IMR-90 (cell line): ENCODE data around the gene GSTK1. TPM values are rescaled to one million over a fixed set of nuclear protein-coding genes. Genes with fewer than 3 reads are reported as not detected.

ENCODE experiments used
- ATAC-seq: fragments of 200-7000 bp; cut with Tn5 transposase; 2 replicates; pipeline ENCODE4 v1.9.1; 2020; ENCODE audit warnings: low read depth, mild to moderate bottlenecking, moderate library complexity
- BruUV-seq: library from RNA; stranded (reverse); fragments of 400-500 nt; replicated peaks from 2 replicates; lab custom pipeline; 2021; lab: Mats Ljungman, UMichigan
- CTCF ChIA-PET: fragments of 300-600 bp; formaldehyde crosslinking; extraction: SDS; loops from one replicate; lab custom pipeline; 2021; ENCODE audit warnings: antibody characterized with exemption; lab: Yijun Ruan, JAX
- POLR2A ChIA-PET: fragments of 300-600 bp; sonication (Branson Sonifier 250); formaldehyde crosslinking; loops from one replicate; lab custom pipeline; 2022; ENCODE audit warnings: antibody characterized with exemption; ENCODE audit not compliant: unreplicated experiment; lab: Charles Lee
- DNase-seq: peaks from one replicate; pipeline ENCODE4 v3.0.0; 2013
- H2AFZ ChIP-seq: replicated peaks from 2 replicates; pipeline ENCODE3; 2013; ENCODE audit warnings: low read length, mild to moderate bottlenecking; ENCODE audit not compliant: poor library complexity
- H2AK5ac ChIP-seq: 2 replicates; pipeline ENCODE4 v1.6.1; 2013; ENCODE audit warnings: low read depth, low read length, inconsistent platforms
- H2AK9ac ChIP-seq: replicated peaks from 2 replicates; pipeline ENCODE3; 2013; ENCODE audit warnings: mild to moderate bottlenecking, low read depth, low read length, moderate library complexity; ENCODE audit not compliant: poor library complexity
- H2BK120ac ChIP-seq: 2 replicates; pipeline ENCODE4 v1.6.1; 2013; ENCODE audit warnings: low read depth, low read length, inconsistent platforms
- H2BK15ac ChIP-seq: 3 replicates; pipeline ENCODE4 v1.6.1; 2013; ENCODE audit warnings: low read depth, low read length, inconsistent platforms
- H2BK20ac ChIP-seq: 2 replicates; pipeline ENCODE4 v1.6.1; 2013; ENCODE audit warnings: low read depth, mild to moderate bottlenecking, inconsistent platforms, low read length, moderate library complexity
- H2BK5ac ChIP-seq: 2 replicates; pipeline ENCODE4 v1.6.1; 2013; ENCODE audit warnings: mild to moderate bottlenecking, low read depth, low read length, inconsistent platforms; ENCODE audit not compliant: poor library complexity, severe bottlenecking
- H3K14ac ChIP-seq: replicated peaks from 2 replicates; pipeline ENCODE4 v1.6.1; 2013; ENCODE audit warnings: low read depth, low read length, inconsistent platforms
- H3K18ac ChIP-seq: 2 replicates; pipeline ENCODE4 v1.6.1; 2013; ENCODE audit warnings: low read depth, low read length, control low read depth
- H3K23ac ChIP-seq: 2 replicates; pipeline ENCODE4 v1.6.1; 2013; ENCODE audit warnings: low read depth, low read length, inconsistent platforms
- H3K27ac ChIP-seq: 2 replicates; pipeline ENCODE4 v1.5.1; 2013; ENCODE audit warnings: mild to moderate bottlenecking, control low read depth, low read length; ENCODE audit not compliant: insufficient read depth
- H3K27me3 ChIP-seq: 2 replicates; pipeline ENCODE4 v1.6.1; 2013; ENCODE audit warnings: low read length; ENCODE audit not compliant: control insufficient read depth, insufficient read depth
- H3K36me3 ChIP-seq: 2 replicates; pipeline ENCODE4 v1.6.1; 2013; ENCODE audit warnings: low read length, mixed read lengths; ENCODE audit not compliant: control insufficient read depth, insufficient read depth
- H3K4ac ChIP-seq: 2 replicates; pipeline ENCODE4 v1.6.1; 2013; ENCODE audit warnings: low read depth, low read length, inconsistent platforms
- H3K4me1 ChIP-seq: 2 replicates; pipeline ENCODE4 v1.6.1; 2013; ENCODE audit warnings: low read length, mixed read lengths; ENCODE audit not compliant: control insufficient read depth, insufficient read depth
- H3K4me2 ChIP-seq: 2 replicates; pipeline ENCODE4 v1.6.1; 2013; ENCODE audit warnings: low read depth, mild to moderate bottlenecking, control low read depth, low read length, moderate library complexity
- H3K4me3 ChIP-seq: 2 replicates; pipeline ENCODE4 v1.5.1; 2013; ENCODE audit warnings: low read depth, mild to moderate bottlenecking, control low read depth, low read length, moderate library complexity; ENCODE audit not compliant: insufficient read depth
- H3K56ac ChIP-seq: 2 replicates; pipeline ENCODE4 v1.6.1; 2013; ENCODE audit warnings: low read length, inconsistent platforms; ENCODE audit not compliant: insufficient read depth; ENCODE audit errors: extremely low read depth
- H3K79me1 ChIP-seq, 2 experiments: 2 replicates each; pipeline ENCODE4 v1.6.1; 2013; ENCODE audit warnings: low read length in 2 of 2, inconsistent platforms in 1 of 2, low read depth in 1 of 2
- H3K9ac ChIP-seq: 2 replicates; pipeline ENCODE4 v1.6.1; 2013; ENCODE audit warnings: low read depth, low read length, control low read depth
- H3K9me1 ChIP-seq: 2 replicates; pipeline ENCODE4 v1.6.1; 2013; ENCODE audit warnings: low read length, inconsistent platforms; ENCODE audit not compliant: insufficient read depth
- H3K9me3 ChIP-seq: 2 replicates; pipeline ENCODE4 v1.6.1; 2013; ENCODE audit warnings: low read length; ENCODE audit not compliant: control insufficient read depth, insufficient read depth
- H4K20me1 ChIP-seq: 2 replicates; pipeline ENCODE4 v1.6.1; 2013; ENCODE audit warnings: low read length, inconsistent platforms; ENCODE audit not compliant: insufficient read depth
- H4K5ac ChIP-seq: 2 replicates; pipeline ENCODE4 v1.6.1; 2013; ENCODE audit warnings: mild to moderate bottlenecking, low read depth, low read length, control low read depth
- H4K8ac ChIP-seq, 2 experiments: 2 replicates each; pipeline ENCODE4 v1.6.1; 2013; ENCODE audit warnings: low read depth in 2 of 2, low read length in 2 of 2, control low read depth in 1 of 2, inconsistent platforms in 1 of 2
- H4K91ac ChIP-seq: 2 replicates; pipeline ENCODE4 v1.6.1; 2013; ENCODE audit warnings: low read depth, low read length, inconsistent platforms; ENCODE audit not compliant: insufficient read depth
- BHLHE40 ChIP-seq: fragments of 150-350 bp; IDR thresholded peaks from 2 replicates; pipeline ENCODE4 v1.6.1; 2016; ENCODE audit warnings: mild to moderate bottlenecking, low read depth, low read length
- MAFK ChIP-seq: IDR thresholded peaks from 2 replicates; pipeline ENCODE4 v1.6.1; 2012; ENCODE audit warnings: low read depth, low read length, improper control_type of control experiment
- MAZ ChIP-seq: IDR thresholded peaks from 2 replicates; pipeline ENCODE4 v1.6.1; 2012; ENCODE audit warnings: low read depth, mild to moderate bottlenecking, low read length, improper control_type of control experiment, moderate library complexity, borderline replicate concordance
- WGBS, 2 experiments: methylation state at CpG; one replicate each; pipeline versions ENCODE4 v1.1.5 to v1.1.7; 2013; ENCODE audit warnings: missing lambda C conversion rate in 2 of 2; ENCODE audit not compliant: insufficient read length in 1 of 2; ENCODE audit errors: extremely low coverage in 2 of 2; 5-methylcytosine and 5-hydroxymethylcytosine counted together
- dilution Hi-C: fragments of 300-500 bp; cut with HindIII; formaldehyde crosslinking; loops from one replicate; pipeline ENCODE4 v1.14.3; 2018; ENCODE audit warnings: low sequenced_read_pairs; ENCODE audit not compliant: unreplicated experiment
- in situ Hi-C: fragments of 300-500 bp; cut with MboI; formaldehyde crosslinking; loops from 3 replicates; pipeline ENCODE4 v1.14.3; 2019; ENCODE audit warnings: low sequenced_read_pairs, inconsistent platforms, mixed read lengths
- intact Hi-C: fragments of 100-400 bp; cut with micrococcal nuclease; formaldehyde crosslinking; loops from 2 replicates; pipeline ENCODE4 v1.10.0; 2022
- polyA plus RNA-seq, 3 experiments: library from polyadenylated mRNA; depleted of rRNA; stranded (reverse); fragments of >200 nt; gene quantifications; 2 replicates each; pipeline ENCODE4 v1.2.3, GENCODE V29; 2012; ENCODE audit warnings: low replicate concordance in 1 of 3
- total RNA-seq: library from RNA; depleted of rRNA; stranded (reverse); fragments of >200 nt; gene quantifications from 2 replicates; pipeline ENCODE4 v1.2.3, GENCODE V29; 2012
- TF ChIP-seq, protein P1 (sequence below): fragments of 150-350 bp; IDR thresholded peaks from 2 replicates; pipeline ENCODE4 v1.6.1; 2016; ENCODE audit warnings: low read depth, mild to moderate bottlenecking, low read length, moderate library complexity, borderline replicate concordance
- TF ChIP-seq, protein P2 (sequence below): fragments of 150-350 bp; IDR thresholded peaks from 2 replicates; pipeline ENCODE4 v1.6.1; 2017; ENCODE audit warnings: mild to moderate bottlenecking, antibody characterized with exemption, low read length, low read depth

GSTK1 gene
- total and polyA plus RNA-seq, 2 of the 4 experiments (the other 2 are of a cell fraction) = 64.9 to 111 TPM

DNA sequence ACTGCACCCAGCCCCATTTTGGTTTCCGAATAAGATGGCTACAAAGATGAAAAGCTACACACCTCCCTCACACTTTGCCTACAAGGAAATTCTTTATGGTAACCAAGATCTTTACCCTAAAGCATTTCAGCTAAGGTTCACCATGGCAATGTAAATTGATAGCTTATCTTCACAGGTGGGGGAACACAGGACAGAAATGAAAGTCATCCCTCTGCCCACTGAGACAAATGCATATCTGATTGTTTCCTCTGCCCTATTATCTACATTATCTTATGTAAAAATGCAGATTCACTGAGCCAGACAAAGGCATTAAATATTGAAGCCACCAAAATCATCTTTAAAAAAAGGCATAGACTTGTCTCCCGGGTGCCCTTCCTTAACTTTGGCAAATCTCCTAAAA is 18.3 kb downstream of the GSTK1 start:
- H2AK9ac ChIP-seq = no peak overlapping the region
- dilution Hi-C loops = no loop called here
- in situ Hi-C loops = no loop called here
- no peaks in the 10 kb centered on the region for H4K20me1 ChIP-seq
- CTCF ChIA-PET = no interaction called here
- no peaks in the 10 kb centered on the region for H3K36me3 ChIP-seq
- WGBS, 2 experiments = no CpG with 5 or more reads among the region's 2 CpGs
- ATAC-seq = no peak
- H4K91ac ChIP-seq = no peak overlapping the region
- H3K4ac ChIP-seq = no peak overlapping the region
- no peak overlapping the region for H2BK5ac ChIP-seq
- H3K56ac ChIP-seq = no peak overlapping the region
- no peaks in the 10 kb centered on the region for H3K9me1 ChIP-seq
- no peak overlapping the region for H2AFZ ChIP-seq
- no peak overlapping the region for H3K4me2 ChIP-seq
- H2BK120ac ChIP-seq = no peak overlapping the region
- no peaks in the 10 kb centered on the region for H3K79me1 ChIP-seq
- H3K4me3 ChIP-seq = no peak overlapping the region
- H3K9me3 ChIP-seq = no peaks in the 10 kb centered on the region
- POLR2A ChIA-PET = no interaction called here
- intact Hi-C loops = no loop called here
- H3K14ac ChIP-seq = no peak overlapping the region
- H3K4me1 ChIP-seq = no peaks in the 10 kb centered on the region
- H2AK5ac ChIP-seq = no peak overlapping the region
- no peak for DNase-seq
- H3K27me3 ChIP-seq = no peaks in the 10 kb centered on the region
- no peak overlapping the region for H3K23ac ChIP-seq
- H3K27ac ChIP-seq = no peak overlapping the region
- TF ChIP-seq MAFK = no peak
- TF ChIP-seq, protein P1, sequence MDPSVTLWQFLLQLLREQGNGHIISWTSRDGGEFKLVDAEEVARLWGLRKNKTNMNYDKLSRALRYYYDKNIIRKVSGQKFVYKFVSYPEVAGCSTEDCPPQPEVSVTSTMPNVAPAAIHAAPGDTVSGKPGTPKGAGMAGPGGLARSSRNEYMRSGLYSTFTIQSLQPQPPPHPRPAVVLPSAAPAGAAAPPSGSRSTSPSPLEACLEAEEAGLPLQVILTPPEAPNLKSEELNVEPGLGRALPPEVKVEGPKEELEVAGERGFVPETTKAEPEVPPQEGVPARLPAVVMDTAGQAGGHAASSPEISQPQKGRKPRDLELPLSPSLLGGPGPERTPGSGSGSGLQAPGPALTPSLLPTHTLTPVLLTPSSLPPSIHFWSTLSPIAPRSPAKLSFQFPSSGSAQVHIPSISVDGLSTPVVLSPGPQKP = no peak
- no peak for TF ChIP-seq MAZ
- no peak for TF ChIP-seq BHLHE40
- TF ChIP-seq, protein P2, sequence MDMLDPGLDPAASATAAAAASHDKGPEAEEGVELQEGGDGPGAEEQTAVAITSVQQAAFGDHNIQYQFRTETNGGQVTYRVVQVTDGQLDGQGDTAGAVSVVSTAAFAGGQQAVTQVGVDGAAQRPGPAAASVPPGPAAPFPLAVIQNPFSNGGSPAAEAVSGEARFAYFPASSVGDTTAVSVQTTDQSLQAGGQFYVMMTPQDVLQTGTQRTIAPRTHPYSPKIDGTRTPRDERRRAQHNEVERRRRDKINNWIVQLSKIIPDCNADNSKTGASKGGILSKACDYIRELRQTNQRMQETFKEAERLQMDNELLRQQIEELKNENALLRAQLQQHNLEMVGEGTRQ = no peak
- no peak overlapping the region for H3K18ac ChIP-seq
- H3K9ac ChIP-seq = no peak overlapping the region
- BruUV-seq = no TSS peak
- no peak overlapping the region for H4K5ac ChIP-seq
- no peak overlapping the region for H4K8ac ChIP-seq
- no peak overlapping the region for H2BK20ac ChIP-seq
- H2BK15ac ChIP-seq = no peak overlapping the region
